Measurements from ENCODE around the gene SLC29A3. TPM values are rescaled to one million over a fixed set of nuclear protein-coding genes. Genes with fewer than 3 reads are reported as not detected.

SLC29A3 gene
- polyA plus RNA-seq, 1 of the 3 experiments (the other 2 are of a cell fraction) = 3.8 TPM

GRCh38 chr10:71401056-71401455 lies 82.0 kb downstream of the SLC29A3 start:
- Histone ChIP-seq H3K36me3 (replicated peaks in 1 of 2; ENCODE audit: control insufficient read depth in 1 of 2, insufficient read depth in 2 of 2, low read length in 1 of 2) (no peaks in the 10 kb centered on the region), H3K4me2 (no peak overlapping the region), H3K9me3 (no peaks in the 10 kb centered on the region), H3K9me2 (no peaks in the 10 kb centered on the region), H4K20me1 (ENCODE audit: insufficient read depth) (no peaks in the 10 kb centered on the region), H3K9ac (no peak overlapping the region), H3K79me2 (ENCODE audit: insufficient read depth) (no peaks in the 10 kb centered on the region), H3F3A (replicated peaks; ENCODE audit: insufficient read depth) (no peaks in the 10 kb centered on the region), H3K4me1 (ENCODE audit: control insufficient read depth in 1 of 2, insufficient read depth in 2 of 2, low read depth in 1 of 2, low read length in 1 of 2) (peaks cover 0 to 9% of the 10 kb centered on the region in 2 experiments; a peak in 1 of 4 replicates), H3K27me3 (ENCODE audit: insufficient read depth) (peaks cover 36% of the 10 kb centered on the region), H2AFZ (ENCODE audit: low read depth) (no peak overlapping the region), H3K4me3 (ENCODE audit: low read depth in 2 of 2, low read length in 1 of 2) (no peak overlapping the region), H3K27ac (ENCODE audit: low read depth in 2 of 2, low read length in 1 of 2) (no peak overlapping the region)
- no peak for TF ChIP-seq EZH2phosphoT487 (IDR thresholded peaks at IDR 0.05; ENCODE audit: borderline replicate concordance, low read depth)
- TF ChIP-seq RXRA (IDR thresholded peaks at IDR 0.05; ENCODE audit: borderline replicate concordance, low read depth) = no peak
- no peak for TF ChIP-seq FOXM1 (IDR thresholded peaks at IDR 0.05; ENCODE audit: low read depth)
- TF ChIP-seq REST (IDR thresholded peaks at IDR 0.05; ENCODE audit: low read depth, low read length) = no peak
- no peak for TF ChIP-seq FOSL2 (IDR thresholded peaks at IDR 0.05; ENCODE audit: borderline replicate concordance, low read depth)
- no peak for DNase-seq
- ChIA-PET CTCF (interaction anchor here (9.4 to 12.3 kb wide), 2 partner anchors 167 to 207 kb away, joined by 70 to 223 read pairs; no protein-coding TSS in a partner anchor), POLR2A (no interaction called here)
- 66% methylated on average over 6 of the region's 7 CpGs for WGBS (ENCODE audit: low lambda C conversion rate)

GRCh38 chr10:71402005-71402404 lies 82.9 kb downstream of the SLC29A3 start:
- Histone ChIP-seq H3K4me2 (no peak overlapping the region), H2AFZ (ENCODE audit: low read depth) (no peak overlapping the region), H4K20me1 (ENCODE audit: insufficient read depth) (no peaks in the 10 kb centered on the region), H3K27me3 (ENCODE audit: insufficient read depth) (peaks cover 41% of the 10 kb centered on the region), H3K4me3 (ENCODE audit: low read depth in 2 of 2, low read length in 1 of 2) (no peak overlapping the region), H3K79me2 (ENCODE audit: insufficient read depth) (no peaks in the 10 kb centered on the region), H3K9ac (no peak overlapping the region), H3K9me2 (no peaks in the 10 kb centered on the region), H3F3A (replicated peaks; ENCODE audit: insufficient read depth) (no peaks in the 10 kb centered on the region), H3K27ac (ENCODE audit: low read depth in 2 of 2, low read length in 1 of 2) (no peak overlapping the region), H3K36me3 (replicated peaks in 1 of 2; ENCODE audit: control insufficient read depth in 1 of 2, insufficient read depth in 2 of 2, low read length in 1 of 2) (no peaks in the 10 kb centered on the region), H3K4me1 (ENCODE audit: control insufficient read depth in 1 of 2, insufficient read depth in 2 of 2, low read depth in 1 of 2, low read length in 1 of 2) (peaks cover 0 to 8% of the 10 kb centered on the region in 2 experiments; a peak in 1 of 4 replicates), H3K9me3 (no peaks in the 10 kb centered on the region)
- POLR2A ChIA-PET = no interaction called here
- no peak for DNase-seq
- WGBS (ENCODE audit: low lambda C conversion rate) = 71% methylated on average over 7 of the region's 7 CpGs
- CTCF ChIA-PET = interaction anchor here (1.1 to 1.4 kb wide), 2 partner anchors 17 to 168 kb away, joined by 3 to 4 read pairs; no protein-coding TSS in a partner anchor
- TF ChIP-seq RFX5 (IDR thresholded peaks at IDR 0.05; ENCODE audit: low read length) = no peak
- no peak for TF ChIP-seq ELF1 (IDR thresholded peaks at IDR 0.05)
- TF ChIP-seq TAF1 (IDR thresholded peaks at IDR 0.05; ENCODE audit: borderline replicate concordance, low read depth, low read length) = no peak
- TF ChIP-seq YY1 (IDR thresholded peaks at IDR 0.05; ENCODE audit: low read depth) = no peak
- TF ChIP-seq IRF3 (IDR thresholded peaks at IDR 0.05; ENCODE audit: low read depth, low read length) = no peak
- TF ChIP-seq JUND (IDR thresholded peaks at IDR 0.05) = no peak
- no peak for TF ChIP-seq SMC3 (IDR thresholded peaks at IDR 0.05; ENCODE audit: low read depth, low read length)
- no peak for TF ChIP-seq MXI1 (IDR thresholded peaks at IDR 0.05; ENCODE audit: low read depth, low read length)
- TF ChIP-seq REST (IDR thresholded peaks at IDR 0.05; ENCODE audit: low read depth, low read length) = no peak
- no peak for TF ChIP-seq SIN3A (IDR thresholded peaks at IDR 0.05; ENCODE audit: borderline replicate concordance, low read depth, low read length)
- no peak for TF ChIP-seq NRF1 (IDR thresholded peaks at IDR 0.05; ENCODE audit: low read depth, low read length)
- no peak for TF ChIP-seq GABPA (IDR thresholded peaks at IDR 0.05; ENCODE audit: low read depth)
- no peak for TF ChIP-seq TCF12 (IDR thresholded peaks at IDR 0.05)
- TF ChIP-seq NFIC (IDR thresholded peaks at IDR 0.05; ENCODE audit: borderline replicate concordance) = no peak
- no peak for TF ChIP-seq CHD2 (IDR thresholded peaks at IDR 0.05; ENCODE audit: low read length, partially characterized antibody)
- TF ChIP-seq TEAD4 (IDR thresholded peaks at IDR 0.05; ENCODE audit: borderline replicate concordance, insufficient read depth) = no peak
- TF ChIP-seq EZH2phosphoT487 (IDR thresholded peaks at IDR 0.05; ENCODE audit: borderline replicate concordance, low read depth) = no peak

Data from SK-N-SH (cell line).